Breast epithelium (tissue), 4 donors: ENCODE data around the gene EPB41L1. TPM values are rescaled to one million over a fixed set of nuclear protein-coding genes. Genes with fewer than 3 reads are reported as not detected.

Source experiments
- DNase-seq, 2 donors: peaks; one replicate each; pipeline ENCODE4 v3.0.0-alpha.2; 2019; ENCODE audit warnings: low spot score in 2 of 2
- H3K27ac ChIP-seq, 2 donors: fragments of 200-600 bp; sonication (generic) in 1 of 2; one replicate each; pipeline ENCODE4 v1.5.1; 2016 to 2019; ENCODE audit warnings: mild to moderate bottlenecking in 1 of 2
- H3K27me3 ChIP-seq, 2 donors: fragments of 200-600 bp; sonication (generic) in 1 of 2; one replicate each; pipeline versions ENCODE4 v1.5.1 to v1.6.0; 2017 to 2019; ENCODE audit warnings: control low read depth in 1 of 2, mild to moderate bottlenecking in 1 of 2
- H3K36me3 ChIP-seq: fragments of 200-600 bp; one replicate; pipeline ENCODE4 v1.5.1; 2019
- H3K4me1 ChIP-seq, 2 donors: fragments of 200-600 bp; sonication (generic); one replicate each; pipeline ENCODE4 v1.5.1; 2016 to 2019; ENCODE audit warnings: control low read depth in 1 of 2
- H3K4me3 ChIP-seq, 3 donors: fragments of 200-600 bp; sonication (generic); 1 replicate in 2 of 3; 2 replicates in 1 of 3; pipeline ENCODE4 v1.5.1; 2016 to 2019; ENCODE audit warnings: mild to moderate bottlenecking in 3 of 3, moderate library complexity in 2 of 3
- H3K9me3 ChIP-seq, 2 donors: fragments of 200-600 bp; sonication (generic) in 1 of 2; one replicate each; pipeline ENCODE4 v1.5.1; 2016 to 2019; ENCODE audit warnings: control low read depth in 1 of 2
- CTCF ChIP-seq, 3 donors: fragments of 450-650 bp; IDR thresholded peaks; one replicate each; pipeline ENCODE4 v1.5.1; 2016 to 2017; ENCODE audit warnings: antibody characterized with exemption in 3 of 3, mild to moderate bottlenecking in 3 of 3, moderate library complexity in 3 of 3
- POLR2A ChIP-seq: fragments of 450-650 bp; IDR thresholded peaks from one replicate; pipeline ENCODE4 v1.6.1; 2016; ENCODE audit warnings: antibody characterized with exemption, mild to moderate bottlenecking, moderate library complexity
- POLR2AphosphoS5 ChIP-seq, 3 donors: sonication (generic); formaldehyde crosslinking; IDR thresholded peaks; one replicate each; pipeline ENCODE4 v1.6.1; 2017; ENCODE audit warnings: antibody characterized with exemption in 3 of 3
- intact Hi-C: fragments of 100-400 bp; cut with DNase I; formaldehyde crosslinking; loops from one replicate; pipeline ENCODE4 v1.15.1; 2023; ENCODE audit warnings: low total_unique reads
- total RNA-seq, 3 donors: library from RNA; depleted of rRNA; stranded (reverse); fragments of >200 nt; gene quantifications; one replicate each; pipeline ENCODE4 v1.1.0, GENCODE V29; 2016

Gene EPB41L1
- total RNA-seq, 3 donors from 2014 or later: 37.0 to 66.4 (median 43.7) TPM

- H3K27me3 ChIP-seq: no peaks in the 10 kb centered on the region
- intact Hi-C loops: no loop called here
- no peaks in the 10 kb centered on the region for H3K36me3 ChIP-seq
- TF ChIP-seq POLR2AphosphoS5 (IDR thresholded peaks at IDR 0.05) (no peak), POLR2A (no peak), CTCF (IDR thresholded peaks at IDR 0.05) (no peak)
- no peaks in the 10 kb centered on the region for H3K9me3 ChIP-seq
- H3K4me3 ChIP-seq: no peak overlapping the region
- H3K27ac ChIP-seq: no peak overlapping the region
- DNase-seq: no peak
- no peaks in the 10 kb centered on the region for H3K4me1 ChIP-seq
Observed at GRCh38 chr20:36215778-36216177, 61.2 kb downstream of the EPB41L1 start.

DNA sequence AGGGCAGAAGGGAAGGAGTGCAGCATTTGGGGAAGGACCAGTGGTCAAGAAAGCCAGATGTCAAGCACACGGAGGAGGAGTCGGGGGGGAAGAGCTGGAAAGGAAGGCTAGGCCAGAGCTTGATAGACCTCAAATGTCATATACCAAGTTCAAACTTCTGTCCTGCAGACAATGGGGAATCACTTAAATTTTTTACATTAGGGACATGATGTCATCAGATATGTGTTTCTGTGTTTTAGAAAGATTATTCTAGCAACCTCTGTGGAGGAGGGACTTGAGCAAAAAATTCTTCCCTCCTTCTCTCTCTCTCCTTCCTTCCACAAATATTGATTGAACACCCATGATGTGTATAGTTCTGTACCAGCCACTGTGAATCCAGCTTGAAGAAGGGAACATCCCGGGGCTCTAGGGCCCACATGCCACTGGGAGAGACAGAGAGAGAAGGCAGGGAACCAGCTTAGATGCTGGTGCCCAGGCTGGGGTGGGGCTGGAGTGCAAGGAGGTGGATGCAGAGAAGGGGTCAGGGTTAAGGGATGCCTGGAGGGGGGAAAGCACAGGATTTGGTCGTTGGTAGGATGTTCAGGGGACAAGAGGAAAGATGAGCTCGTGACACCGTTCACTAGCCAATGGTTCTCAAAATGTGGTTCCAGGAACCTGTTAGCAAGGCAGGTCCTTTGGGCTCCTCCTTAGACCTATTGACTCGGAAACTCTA is 61.9 kb downstream of the EPB41L1 start:
- Histone ChIP-seq H3K9me3 (no peaks in the 10 kb centered on the region), H3K27ac (no peak overlapping the region), H3K4me1 (no peaks in the 10 kb centered on the region), H3K4me3 (no peak overlapping the region), H3K27me3 (no peaks in the 10 kb centered on the region), H3K36me3 (no peaks in the 10 kb centered on the region)
- DNase-seq: no peak
- TF ChIP-seq POLR2AphosphoS5 (IDR thresholded peaks at IDR 0.05) (no peak), CTCF (IDR thresholded peaks at IDR 0.05) (no peak), POLR2A (no peak)
- intact Hi-C loops: no loop called here

DNA sequence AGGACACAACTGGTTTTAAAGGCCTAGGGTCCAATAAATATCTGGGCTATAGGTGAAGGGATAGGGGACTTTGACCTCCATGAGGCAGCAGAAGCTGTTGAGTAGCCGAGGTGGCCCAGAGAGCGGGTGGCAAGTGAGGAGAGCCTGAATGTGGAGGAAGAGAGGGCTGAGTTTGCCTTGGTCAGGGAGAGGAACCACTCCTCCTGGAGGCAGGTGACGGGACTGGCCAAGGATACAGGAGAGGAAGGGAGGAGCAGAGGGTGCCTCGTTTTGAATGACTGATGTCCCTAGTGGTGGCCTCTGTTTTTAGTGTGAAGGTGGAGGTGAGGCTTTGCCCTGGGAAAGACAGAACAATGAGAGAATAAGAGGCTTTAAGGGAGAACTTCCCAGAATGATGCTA is 62.7 kb downstream of the EPB41L1 start:
- intact Hi-C loops: no loop called here
- H3K4me3 ChIP-seq: no peak overlapping the region
- no peaks in the 10 kb centered on the region for H3K4me1 ChIP-seq
- DNase-seq: no peak
- H3K9me3 ChIP-seq: no peaks in the 10 kb centered on the region
- H3K27me3 ChIP-seq: no peaks in the 10 kb centered on the region
- H3K27ac ChIP-seq: no peak overlapping the region
- no peak for TF ChIP-seq POLR2A
- no peak for TF ChIP-seq CTCF (IDR thresholded peaks at IDR 0.05)
- TF ChIP-seq POLR2AphosphoS5 (IDR thresholded peaks at IDR 0.05): no peak
- no peaks in the 10 kb centered on the region for H3K36me3 ChIP-seq

DNA sequence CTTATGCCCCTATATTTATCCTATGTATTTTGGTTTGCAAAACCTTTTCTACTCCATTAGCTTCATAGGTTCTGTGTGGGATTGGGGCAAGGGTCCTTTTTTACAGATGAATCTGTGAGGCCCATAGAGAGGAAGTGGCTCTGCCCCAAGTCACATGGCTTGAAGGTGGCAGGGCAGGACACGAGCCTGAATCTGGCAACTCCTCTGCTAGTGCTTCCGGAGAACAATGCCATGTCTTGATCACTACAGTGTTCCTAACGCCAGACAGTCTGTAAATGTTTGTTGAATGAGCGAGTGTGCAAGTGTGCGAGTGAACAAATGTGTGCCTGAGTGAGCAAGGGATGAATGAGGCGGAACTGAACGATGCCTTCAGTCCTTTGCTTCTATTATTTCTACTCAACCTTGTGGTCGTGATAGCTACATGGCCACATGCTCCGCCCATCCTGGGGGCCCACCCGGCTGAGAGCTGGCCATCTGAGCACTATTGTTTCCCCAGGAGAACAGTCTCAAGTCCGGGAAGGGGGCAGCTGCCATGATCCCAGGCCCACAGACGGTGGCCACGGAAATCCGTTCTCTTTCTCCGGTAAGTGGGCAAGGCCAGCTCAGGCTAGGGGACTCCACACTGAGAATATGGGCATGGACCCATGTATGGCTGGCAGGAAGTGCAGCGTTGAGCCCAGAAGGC is 64.0 kb downstream of the EPB41L1 start:
- no peak for DNase-seq
- Histone ChIP-seq H3K4me1 (no peaks in the 10 kb centered on the region), H3K9me3 (no peaks in the 10 kb centered on the region), H3K36me3 (no peaks in the 10 kb centered on the region), H3K27me3 (no peaks in the 10 kb centered on the region), H3K4me3 (no peak overlapping the region), H3K27ac (no peak overlapping the region)
- no peak for TF ChIP-seq POLR2AphosphoS5 (IDR thresholded peaks at IDR 0.05)
- TF ChIP-seq POLR2A: no peak
- no peak for TF ChIP-seq CTCF (IDR thresholded peaks at IDR 0.05)
- intact Hi-C loops: no loop called here

- intact Hi-C loops: no loop called here
- TF ChIP-seq CTCF (IDR thresholded peaks at IDR 0.05): no peak
- no peak for TF ChIP-seq POLR2A
- TF ChIP-seq POLR2AphosphoS5 (IDR thresholded peaks at IDR 0.05): no peak
- Histone ChIP-seq H3K36me3 (no peaks in the 10 kb centered on the region), H3K27me3 (no peaks in the 10 kb centered on the region), H3K27ac (no peak overlapping the region), H3K4me1 (no peaks in the 10 kb centered on the region), H3K4me3 (no peak overlapping the region), H3K9me3 (no peaks in the 10 kb centered on the region)
- DNase-seq: no peak
Observed at GRCh38 chr20:36219671-36220220, 65.2 kb downstream of the EPB41L1 start.
